Nephron progenitor cell (in vitro differentiated cells): ENCODE data around the gene PDC.
"Not testable (repeated sequence)": the region's sequence is repeated elsewhere in the genome, so short reads cannot be mapped to it uniquely, and the experiment has no call there.

Experiments
- DNase-seq: peaks from one replicate; pipeline ENCODE4 v3.0.0; 2021
- H3K27ac Mint-ChIP-seq: 2 replicates; pipeline ENCODE4 v1.8.0; 2021; ENCODE audit warnings: mild to moderate bottlenecking, moderate library complexity, mixed read lengths
- H3K27me3 Mint-ChIP-seq: 2 replicates; pipeline ENCODE4 v1.8.0; 2021; ENCODE audit warnings: mild to moderate bottlenecking, low read depth, mixed read lengths; ENCODE audit not compliant: poor library complexity
- H3K36me3 Mint-ChIP-seq: 2 replicates; pipeline ENCODE4 v1.8.0; 2021; ENCODE audit warnings: low read depth, mixed read lengths
- H3K4me1 Mint-ChIP-seq: 2 replicates; pipeline ENCODE4 v1.8.0; 2021; ENCODE audit warnings: mixed read lengths
- H3K4me3 Mint-ChIP-seq: 2 replicates; pipeline ENCODE4 v1.8.0; 2021; ENCODE audit warnings: mild to moderate bottlenecking, moderate library complexity, mixed read lengths
- H3K9me3 Mint-ChIP-seq: 2 replicates; pipeline ENCODE4 v1.8.0; 2021; ENCODE audit warnings: mild to moderate bottlenecking, moderate library complexity, mixed read lengths
- TF ChIP-seq, protein P1 (sequence below): fragments of 200-600 bp; sonication (generic); IDR thresholded peaks from 2 replicates; pipeline ENCODE4 v1.5.0; 2021; ENCODE audit warnings: antibody characterized with exemption

Gene PDC

DNA sequence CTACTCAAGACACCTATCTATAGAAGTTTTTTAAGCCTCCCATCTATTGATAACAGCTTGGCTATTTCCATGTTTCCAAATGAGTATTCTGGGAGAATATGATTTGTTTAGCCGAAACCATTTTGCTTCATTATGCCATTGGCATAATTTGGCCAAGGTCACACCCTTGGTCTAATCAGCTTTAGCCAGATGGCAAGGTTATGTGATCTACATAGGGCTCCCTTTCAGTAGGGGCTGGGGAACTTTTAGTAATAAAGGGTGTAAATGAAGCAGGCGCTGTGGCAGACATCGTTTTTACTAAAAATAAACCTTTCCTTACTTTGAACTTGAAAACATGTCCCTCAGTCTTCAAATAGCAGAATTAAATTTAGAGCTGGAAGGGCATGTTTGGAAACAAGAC lies 3.0 kb upstream of the PDC start:
- Mint-ChIP-seq H3K4me1 (no peaks in the 10 kb centered on the region), H3K4me3 (no peak overlapping the region), H3K27me3 (no peaks in the 10 kb centered on the region), H3K27ac (no peak overlapping the region), H3K9me3 (no peaks in the 10 kb centered on the region), H3K36me3 (no peaks in the 10 kb centered on the region)
- no peak for DNase-seq
- TF ChIP-seq, protein P1, sequence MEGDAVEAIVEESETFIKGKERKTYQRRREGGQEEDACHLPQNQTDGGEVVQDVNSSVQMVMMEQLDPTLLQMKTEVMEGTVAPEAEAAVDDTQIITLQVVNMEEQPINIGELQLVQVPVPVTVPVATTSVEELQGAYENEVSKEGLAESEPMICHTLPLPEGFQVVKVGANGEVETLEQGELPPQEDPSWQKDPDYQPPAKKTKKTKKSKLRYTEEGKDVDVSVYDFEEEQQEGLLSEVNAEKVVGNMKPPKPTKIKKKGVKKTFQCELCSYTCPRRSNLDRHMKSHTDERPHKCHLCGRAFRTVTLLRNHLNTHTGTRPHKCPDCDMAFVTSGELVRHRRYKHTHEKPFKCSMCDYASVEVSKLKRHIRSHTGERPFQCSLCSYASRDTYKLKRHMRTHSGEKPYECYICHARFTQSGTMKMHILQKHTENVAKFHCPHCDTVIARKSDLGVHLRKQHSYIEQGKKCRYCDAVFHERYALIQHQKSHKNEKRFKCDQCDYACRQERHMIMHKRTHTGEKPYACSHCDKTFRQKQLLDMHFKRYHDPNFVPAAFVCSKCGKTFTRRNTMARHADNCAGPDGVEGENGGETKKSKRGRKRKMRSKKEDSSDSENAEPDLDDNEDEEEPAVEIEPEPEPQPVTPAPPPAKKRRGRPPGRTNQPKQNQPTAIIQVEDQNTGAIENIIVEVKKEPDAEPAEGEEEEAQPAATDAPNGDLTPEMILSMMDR = no peak

DNA sequence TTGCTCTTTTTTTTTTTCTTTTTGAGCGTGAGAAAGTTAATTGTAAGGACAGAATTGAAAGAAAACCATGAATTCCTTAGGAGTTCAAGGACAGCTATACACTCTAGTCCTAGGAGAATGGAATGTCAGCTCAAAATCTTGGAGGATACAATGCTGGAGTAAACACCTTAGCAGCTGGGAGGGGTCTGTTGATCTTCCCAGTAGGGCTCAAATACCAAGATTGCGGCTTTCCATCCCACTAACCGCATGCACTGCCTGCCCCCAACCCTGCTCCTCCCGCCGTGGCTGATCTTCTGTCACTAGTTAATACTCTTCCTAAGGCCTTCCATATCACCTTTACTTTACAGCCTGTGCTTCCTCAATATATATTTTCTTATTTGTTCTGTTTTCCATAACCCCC lies 2.6 kb upstream of the PDC start:
- TF ChIP-seq, protein P1 = no peak
- Mint-ChIP-seq H3K4me3 (no peak overlapping the region), H3K9me3 (no peaks in the 10 kb centered on the region), H3K36me3 (no peaks in the 10 kb centered on the region), H3K27ac (no peak overlapping the region), H3K4me1 (no peaks in the 10 kb centered on the region), H3K27me3 (no peaks in the 10 kb centered on the region)
- DNase-seq = no peak

DNA sequence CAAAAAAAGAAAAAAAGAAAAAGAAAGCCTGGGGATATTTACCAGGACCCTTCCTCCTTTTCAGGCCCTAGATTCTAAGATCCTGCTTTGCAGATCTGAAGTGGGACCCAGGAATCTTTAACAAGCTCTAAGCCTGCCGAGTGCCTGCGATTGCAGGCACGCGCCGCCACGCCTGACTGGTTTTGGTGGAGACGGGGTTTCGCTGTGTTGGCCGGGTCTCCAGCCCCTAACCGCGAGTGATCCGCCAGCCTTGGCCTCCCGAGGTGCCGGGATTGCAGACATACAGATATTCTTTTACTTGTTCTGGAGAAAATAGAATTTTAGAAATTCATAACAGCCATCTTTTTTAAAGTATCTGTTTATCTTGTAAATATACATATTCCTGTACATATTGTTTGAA lies 1.8 kb downstream of the PDC start:
- not testable (repeated sequence) for H3K9me3 Mint-ChIP-seq, H3K4me3 Mint-ChIP-seq, H3K36me3 Mint-ChIP-seq, H3K27ac Mint-ChIP-seq, DNase-seq, H3K27me3 Mint-ChIP-seq, H3K4me1 Mint-ChIP-seq

DNA sequence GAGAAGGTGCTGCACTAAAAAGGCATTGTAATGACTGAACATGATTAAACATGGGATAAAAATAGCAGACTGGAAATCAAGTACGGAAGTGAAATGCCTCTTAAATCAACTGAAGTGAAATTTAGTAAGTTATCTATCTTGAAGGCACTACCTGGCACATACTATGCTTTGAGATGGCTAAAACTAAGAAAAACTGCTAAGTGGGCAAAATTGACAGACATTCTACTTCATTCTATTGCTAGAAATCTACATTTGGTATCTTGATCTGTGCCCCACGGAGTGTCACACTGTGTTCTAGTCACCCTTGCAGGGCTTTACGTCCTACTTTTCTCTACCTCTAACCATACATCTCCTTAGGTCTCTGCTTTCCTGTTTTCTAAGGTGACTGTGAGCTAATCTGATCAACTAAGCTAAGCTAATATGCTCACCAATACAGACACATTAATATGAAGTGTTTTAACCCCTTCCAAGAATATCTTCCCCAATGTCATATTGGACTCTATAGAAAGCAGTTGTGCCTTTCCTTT lies 4.1 kb downstream of the PDC start:
- no peaks in the 10 kb centered on the region for H3K36me3 Mint-ChIP-seq
- H3K4me1 Mint-ChIP-seq = no peaks in the 10 kb centered on the region
- H3K9me3 Mint-ChIP-seq = no peaks in the 10 kb centered on the region
- no peak for DNase-seq
- H3K27ac Mint-ChIP-seq = no peak overlapping the region
- H3K27me3 Mint-ChIP-seq = peaks cover 2% of the 10 kb centered on the region
- TF ChIP-seq, protein P1 = no peak
- H3K4me3 Mint-ChIP-seq = no peak overlapping the region

DNA sequence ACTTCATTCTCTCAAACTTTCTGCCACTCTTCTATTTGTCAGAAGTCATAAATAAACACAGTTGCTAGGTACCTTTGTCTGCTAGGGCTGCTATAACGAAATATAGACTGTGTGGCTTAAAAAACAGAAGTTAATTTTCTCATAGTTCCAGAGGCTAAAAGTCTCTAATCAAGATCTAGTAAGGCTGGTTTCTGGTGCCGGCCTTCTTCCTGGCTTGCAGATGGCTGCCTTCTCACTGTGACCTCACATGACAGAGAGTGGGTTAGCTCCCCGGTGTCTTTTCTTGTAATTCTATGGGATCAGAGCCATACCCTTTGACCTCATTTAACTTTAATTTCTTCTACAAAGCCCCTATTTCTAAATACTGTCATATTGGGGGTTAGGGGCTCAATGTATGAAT lies 5.9 kb downstream of the PDC start:
- peaks cover 2% of the 10 kb centered on the region for H3K27me3 Mint-ChIP-seq
- H3K4me3 Mint-ChIP-seq = no peak overlapping the region
- TF ChIP-seq, protein P1 = no peak
- no peaks in the 10 kb centered on the region for H3K36me3 Mint-ChIP-seq
- DNase-seq = no peak
- no peaks in the 10 kb centered on the region for H3K9me3 Mint-ChIP-seq
- no peaks in the 10 kb centered on the region for H3K4me1 Mint-ChIP-seq
- H3K27ac Mint-ChIP-seq = no peak overlapping the region

DNA sequence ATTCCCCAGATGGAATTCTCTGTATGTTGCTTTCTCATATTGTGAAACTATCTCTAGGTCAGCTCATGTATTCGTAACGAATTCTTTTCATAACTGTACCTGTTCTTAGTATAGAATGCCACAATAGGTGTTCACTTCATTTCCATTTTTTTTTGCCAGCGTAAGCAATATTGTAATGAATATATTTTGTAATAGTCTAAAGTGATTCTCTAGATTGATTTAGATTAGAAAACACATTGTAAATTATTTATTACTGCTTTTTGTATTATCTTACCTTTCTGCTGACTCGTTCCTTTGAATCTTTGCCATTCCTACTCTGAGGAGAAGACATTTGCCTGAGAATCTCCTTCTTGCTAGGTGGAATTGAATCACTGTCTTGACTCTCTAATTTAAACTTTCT lies 14.8 kb downstream of the PDC start:
- TF ChIP-seq, protein P1 = no peak
- H3K36me3 Mint-ChIP-seq = no peaks in the 10 kb centered on the region
- no peak overlapping the region for H3K27ac Mint-ChIP-seq
- no peaks in the 10 kb centered on the region for H3K9me3 Mint-ChIP-seq
- H3K4me3 Mint-ChIP-seq = no peak overlapping the region
- no peaks in the 10 kb centered on the region for H3K27me3 Mint-ChIP-seq
- DNase-seq = no peak
- no peaks in the 10 kb centered on the region for H3K4me1 Mint-ChIP-seq
